Erythroblast (primary cell): ENCODE data around the gene CBLC.

Experiments
- GATA1 ChIP-seq: IDR thresholded peaks from 2 replicates; pipeline ENCODE4 v1.6.1; 2011; ENCODE audit warnings: low read depth, mild to moderate bottlenecking, control low read depth, low read length, moderate library complexity
- POLR2A ChIP-seq: IDR thresholded peaks from 2 replicates; pipeline ENCODE4 v1.6.1; 2011; ENCODE audit warnings: mild to moderate bottlenecking, low read length

DNA sequence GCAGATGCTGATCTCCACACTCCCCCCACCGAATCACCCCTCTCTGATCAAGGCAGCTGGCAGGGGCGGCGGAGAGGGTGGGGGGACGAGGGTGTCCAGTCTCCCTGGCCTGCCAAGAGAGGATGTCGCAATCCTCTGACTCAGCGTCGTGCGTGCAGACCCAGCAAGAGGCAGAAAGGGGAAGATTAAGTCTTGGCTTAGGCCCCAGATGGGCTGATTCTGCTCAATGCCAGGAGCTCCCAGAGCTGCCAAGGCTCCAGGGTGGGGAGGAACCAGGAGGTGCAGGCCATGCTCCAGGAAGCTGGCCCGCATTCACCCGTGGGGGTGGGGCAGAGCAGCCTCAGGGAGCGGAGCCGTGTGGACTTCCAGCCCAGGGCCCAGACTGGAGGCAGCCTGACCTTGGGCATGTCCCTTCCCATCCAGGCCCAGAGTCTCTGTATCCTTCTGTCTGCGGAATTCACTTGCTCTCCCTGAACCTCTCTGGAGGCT, 35.8 kb upstream of the CBLC start:
- TF ChIP-seq POLR2A (no peak), GATA1 (no peak)
